Cerebellar cortex (tissue), 1 donor: Measurements from ENCODE around the gene FANCD2.
"Not testable (repeated sequence)": the region's sequence is repeated elsewhere in the genome, so short reads cannot be mapped to it uniquely, and the experiment has no call there.

Experiments
- DNase-seq: peaks from one replicate; pipeline ENCODE4 v3.0.0-alpha.2; 2015; ENCODE audit warnings: low spot score

FANCD2 gene

GRCh38 chr3:10108091-10108490 lies 81.9 kb downstream of the FANCD2 start, which contains the start of gene FANCD2OS:
Gene FANCD2OS (minus strand): TSS chr3:10108255. CDS start chr3:10104774, 3,481 bp downstream.
- DNase-seq: no peak

GRCh38 chr3:10115326-10116137 lies 89.3 kb downstream of the FANCD2 start, which contains the start of gene BRK1:
Gene BRK1 (plus strand): TSS chr3:10115675. CDS start chr3:10115702, 27 bp downstream.
- DNase-seq: peak; percentile 98

- DNase-seq: no peak
Observed at GRCh38 chr3:10116138-10116460, 89.9 kb downstream of the FANCD2 start.

- no peak for DNase-seq
Observed at GRCh38 chr3:10116928-10117327, 90.7 kb downstream of the FANCD2 start.

- DNase-seq: no peak
Observed at GRCh38 chr3:10119376-10119775, 93.1 kb downstream of the FANCD2 start.

- no peak for DNase-seq
Observed at GRCh38 chr3:10121064-10121463, 94.8 kb downstream of the FANCD2 start.

- no peak for DNase-seq
Observed at GRCh38 chr3:10122724-10123123, 96.5 kb downstream of the FANCD2 start.

GRCh38 chr3:10135872-10136271 lies 109.6 kb downstream of the FANCD2 start:
- DNase-seq: not testable (repeated sequence)

GRCh38 chr3:10136426-10137005 lies 110.3 kb downstream of the FANCD2 start:
- DNase-seq: no peak

- DNase-seq: no peak
Observed at GRCh38 chr3:10137178-10137577, 110.9 kb downstream of the FANCD2 start.

GRCh38 chr3:10140996-10141546 lies 114.8 kb downstream of the FANCD2 start:
- DNase-seq: no peak

GRCh38 chr3:10142707-10143560 lies 116.7 kb downstream of the FANCD2 start:
- DNase-seq: peak; percentile 26

- DNase-seq: no peak
Observed at GRCh38 chr3:10145685-10146084, 119.4 kb downstream of the FANCD2 start.

GRCh38 chr3:10149226-10149625 lies 123.0 kb downstream of the FANCD2 start:
- no peak for DNase-seq

GRCh38 chr3:10150987-10151386 lies 124.8 kb downstream of the FANCD2 start:
- DNase-seq: no peak
